LoVo (cell line): ENCODE data around the gene TMEM214.
A peak's percentile ranks its signal among the peaks of the same experiment; 100 is the strongest.

ENCODE experiments used
- DNase-seq: peaks from one replicate; pipeline ENCODE4 v3.0.0-alpha.2; 2016; ENCODE audit warnings: low spot score

TMEM214 gene, protein sequence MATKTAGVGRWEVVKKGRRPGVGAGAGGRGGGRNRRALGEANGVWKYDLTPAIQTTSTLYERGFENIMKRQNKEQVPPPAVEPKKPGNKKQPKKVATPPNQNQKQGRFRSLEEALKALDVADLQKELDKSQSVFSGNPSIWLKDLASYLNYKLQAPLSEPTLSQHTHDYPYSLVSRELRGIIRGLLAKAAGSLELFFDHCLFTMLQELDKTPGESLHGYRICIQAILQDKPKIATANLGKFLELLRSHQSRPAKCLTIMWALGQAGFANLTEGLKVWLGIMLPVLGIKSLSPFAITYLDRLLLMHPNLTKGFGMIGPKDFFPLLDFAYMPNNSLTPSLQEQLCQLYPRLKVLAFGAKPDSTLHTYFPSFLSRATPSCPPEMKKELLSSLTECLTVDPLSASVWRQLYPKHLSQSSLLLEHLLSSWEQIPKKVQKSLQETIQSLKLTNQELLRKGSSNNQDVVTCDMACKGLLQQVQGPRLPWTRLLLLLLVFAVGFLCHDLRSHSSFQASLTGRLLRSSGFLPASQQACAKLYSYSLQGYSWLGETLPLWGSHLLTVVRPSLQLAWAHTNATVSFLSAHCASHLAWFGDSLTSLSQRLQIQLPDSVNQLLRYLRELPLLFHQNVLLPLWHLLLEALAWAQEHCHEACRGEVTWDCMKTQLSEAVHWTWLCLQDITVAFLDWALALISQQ

DNA sequence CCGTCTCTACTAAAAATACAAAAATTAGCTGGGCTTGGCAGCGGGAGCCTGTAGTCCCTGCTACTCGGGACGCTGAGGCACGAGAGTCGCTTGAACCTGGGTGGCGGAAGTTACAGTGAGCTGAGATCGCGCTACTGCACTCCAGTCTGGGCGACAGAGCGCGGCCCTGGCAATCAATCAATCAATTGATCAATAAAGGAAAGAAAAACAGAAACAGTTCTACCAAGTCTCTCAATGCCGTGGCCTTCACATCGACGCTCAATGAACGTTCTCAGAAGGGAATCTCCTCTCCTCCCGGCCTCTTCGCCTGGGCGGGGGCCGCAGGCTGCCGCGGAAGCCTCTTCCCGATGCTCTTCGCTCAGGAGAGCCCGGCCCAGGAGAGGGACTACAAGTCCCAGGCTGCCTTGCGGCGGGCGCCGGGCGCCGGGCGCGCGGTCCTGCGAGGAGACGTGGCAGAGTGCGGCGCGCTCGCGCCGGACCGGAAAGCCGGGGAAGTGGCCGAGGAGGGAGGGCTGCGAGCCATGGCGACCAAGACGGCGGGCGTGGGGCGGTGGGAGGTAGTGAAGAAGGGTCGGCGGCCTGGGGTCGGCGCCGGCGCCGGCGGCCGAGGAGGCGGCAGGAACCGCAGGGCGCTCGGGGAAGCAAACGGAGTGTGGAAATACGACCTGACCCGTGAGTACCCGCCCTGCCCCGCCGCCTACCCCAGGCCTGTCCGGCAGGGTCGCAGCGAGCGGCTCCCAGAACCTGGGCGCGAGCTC, at the start of gene TMEM214:
TMEM214 (plus strand) TSS at position 471 of the 758 bp plus-strand sequence; CDS start at position 522, 51 bp downstream.
- DNase-seq, result peak; percentile 88

DNA sequence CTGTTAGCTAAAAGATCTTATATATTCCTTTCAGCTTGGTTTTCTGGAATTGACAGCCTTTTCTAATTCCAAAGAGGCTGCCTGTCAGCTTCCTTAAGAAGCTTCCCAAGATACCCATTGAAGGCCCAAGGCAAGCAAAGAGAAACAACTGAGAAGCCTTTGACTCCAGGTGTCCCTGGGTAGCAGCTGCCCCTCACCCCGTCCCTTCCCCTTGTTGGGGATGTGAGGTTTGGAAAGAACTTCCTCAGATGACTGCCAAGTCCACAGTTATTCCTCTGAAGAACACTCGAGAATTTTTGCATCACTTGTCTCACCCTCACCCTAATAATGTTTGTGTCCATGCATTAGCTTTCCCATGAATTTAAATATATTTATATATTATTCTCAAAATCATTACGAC, 49.0 kb upstream of the TMEM214 start:
- DNase-seq, result no peak

DNA sequence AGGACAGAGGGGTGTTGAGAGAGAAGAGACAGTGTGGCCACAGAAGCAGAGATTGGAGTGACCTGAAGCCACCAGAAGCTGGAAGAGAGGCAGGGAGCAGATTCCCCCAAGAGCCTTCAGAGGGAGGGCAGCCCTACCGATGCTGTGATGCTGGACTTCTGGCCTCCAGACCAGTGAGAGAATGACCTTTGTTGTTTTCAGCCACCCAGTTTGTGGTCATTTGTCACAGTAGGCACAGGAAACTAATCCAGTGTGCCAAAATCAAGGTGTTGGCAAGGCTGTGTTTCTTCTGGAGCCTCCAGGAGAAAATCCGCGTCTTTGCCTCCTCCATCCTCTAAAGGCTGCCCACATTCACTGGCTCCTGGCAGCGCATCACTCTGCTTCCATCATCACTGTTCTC, 47.0 kb upstream of the TMEM214 start:
- DNase-seq, result no peak

DNA sequence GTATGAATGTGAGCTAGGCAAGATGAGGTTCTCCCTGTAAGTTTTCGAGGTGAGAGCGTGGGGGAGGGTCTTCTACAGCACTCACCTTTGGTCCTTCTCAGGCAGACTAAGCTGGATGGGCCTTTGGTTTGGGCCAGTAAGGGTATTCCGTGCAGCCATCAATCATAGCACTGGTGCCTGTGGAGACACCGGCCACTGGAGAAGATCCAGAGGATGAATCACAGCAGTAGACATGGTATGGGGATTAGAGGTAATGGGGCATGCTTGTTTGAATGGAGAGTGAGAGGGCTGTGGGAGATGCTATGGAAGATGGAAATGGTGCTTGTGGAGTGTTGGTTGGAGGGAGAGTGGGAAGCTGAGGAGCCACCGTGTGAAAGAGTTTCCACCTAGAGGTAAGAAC, 46.2 kb upstream of the TMEM214 start:
- DNase-seq, result no peak

DNA sequence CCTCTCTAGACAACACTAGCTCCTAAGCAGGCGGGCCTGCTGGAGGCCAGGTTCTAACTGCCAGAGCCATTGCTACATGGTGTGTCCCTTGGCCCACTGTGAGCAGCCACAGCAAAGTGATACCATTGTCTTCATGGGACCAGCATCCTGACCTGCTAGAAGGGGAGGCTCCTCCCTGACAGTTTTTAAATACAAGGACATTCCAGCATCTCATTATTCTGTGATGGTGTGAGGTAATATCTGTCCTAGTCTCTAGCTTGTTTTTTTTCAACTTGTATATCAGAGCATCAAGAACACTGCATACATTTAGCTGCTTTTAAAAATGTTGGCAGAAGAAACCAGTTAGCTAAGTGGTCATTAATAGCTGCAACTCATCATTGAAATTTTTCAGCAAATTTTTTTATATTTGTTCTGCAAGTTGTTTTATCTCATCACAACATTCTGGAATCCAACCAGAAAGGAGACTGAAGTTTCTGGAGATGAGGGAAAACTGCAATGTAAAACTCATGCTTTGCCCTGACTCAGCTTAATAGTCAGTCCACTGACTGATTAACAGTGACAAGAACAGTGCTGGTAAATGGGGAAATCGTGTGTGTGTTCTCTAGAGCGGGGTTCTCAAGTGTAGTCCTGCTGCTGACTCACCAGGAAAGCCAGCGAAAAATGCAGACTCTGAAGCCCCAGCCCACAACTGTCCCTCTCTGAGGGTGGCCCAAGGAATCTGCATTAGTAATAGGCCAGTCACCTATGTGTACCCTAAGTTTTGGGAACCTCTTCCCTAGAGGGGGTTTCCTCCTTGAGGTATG, 44.5 kb upstream of the TMEM214 start:
- no peak for DNase-seq

DNA sequence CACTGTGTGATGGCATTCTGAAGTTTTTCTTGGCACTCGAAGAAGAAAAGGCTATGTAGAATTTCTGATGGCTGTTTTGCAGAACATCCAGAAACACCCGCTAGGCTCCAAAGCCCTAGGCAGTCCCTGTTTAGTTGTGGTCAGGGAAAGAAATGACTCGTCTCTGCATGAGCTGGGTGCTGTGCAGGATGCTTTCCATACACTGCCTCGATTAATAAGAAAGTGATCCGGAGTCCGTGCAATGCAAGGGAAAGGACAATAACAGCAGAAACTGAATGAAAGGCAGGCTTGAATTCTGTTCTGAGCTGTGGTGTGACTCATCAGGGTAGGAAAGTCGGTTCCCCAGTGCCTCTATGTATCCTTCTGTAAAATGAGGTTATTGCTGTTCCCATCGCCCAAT, 43.6 kb upstream of the TMEM214 start:
- no peak for DNase-seq

DNA sequence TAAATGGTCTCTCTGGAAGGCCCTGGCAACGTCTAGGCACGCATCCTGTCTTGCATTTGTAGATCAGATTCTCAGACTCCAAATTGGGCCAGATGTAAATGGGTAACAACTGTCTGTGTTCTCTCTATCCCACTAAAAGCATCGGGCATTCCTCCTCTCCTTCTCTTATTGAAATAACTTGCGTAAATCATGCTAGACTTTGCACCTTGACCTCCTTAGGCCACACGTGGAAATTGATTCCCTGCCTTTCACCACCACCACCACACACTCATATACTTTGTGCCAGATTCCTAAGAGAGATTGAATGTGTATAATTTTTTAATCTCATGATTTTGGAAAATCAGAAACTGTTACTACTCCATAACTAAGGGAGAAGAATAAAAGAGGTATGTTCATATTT, 41.0 kb upstream of the TMEM214 start:
- no peak for DNase-seq

DNA sequence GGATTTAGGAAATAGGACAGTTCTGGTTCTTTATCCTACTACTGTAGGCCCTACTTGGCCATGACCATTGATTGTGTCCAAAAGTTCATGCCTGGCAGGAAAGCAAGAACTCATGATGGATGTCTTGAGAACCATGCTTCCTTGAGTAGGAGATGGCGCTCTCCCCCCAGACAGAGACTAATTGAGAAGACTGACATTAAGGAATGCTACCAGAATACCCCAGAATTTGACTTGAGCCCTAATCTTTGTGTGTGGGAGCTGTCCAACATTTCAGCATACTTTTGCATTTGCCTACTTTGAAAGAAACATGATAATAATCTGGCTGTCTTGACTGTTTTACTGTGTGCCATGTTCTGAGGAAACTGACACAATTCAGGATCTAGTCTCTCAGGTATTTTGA, 39.0 kb upstream of the TMEM214 start:
- no peak for DNase-seq

DNA sequence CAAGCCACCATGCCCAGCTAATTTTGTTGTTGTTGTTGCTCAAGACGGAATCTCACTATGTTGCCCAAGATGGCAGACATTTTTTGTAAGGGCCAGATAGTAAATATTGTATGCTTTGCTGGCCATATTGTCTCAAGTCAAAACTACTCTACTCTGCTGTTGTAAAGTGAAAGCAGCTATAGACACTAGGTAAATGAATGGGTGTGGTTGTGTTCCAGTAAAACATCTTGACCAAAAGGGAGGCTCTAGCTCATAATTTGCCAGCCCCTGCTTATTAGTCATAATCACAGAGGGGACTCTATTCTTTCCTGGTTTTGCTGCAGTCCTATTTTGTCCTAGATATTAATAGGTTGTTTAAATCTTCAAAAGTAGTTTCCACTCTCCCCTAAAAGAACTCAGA, 37.8 kb upstream of the TMEM214 start:
- no peak for DNase-seq

DNA sequence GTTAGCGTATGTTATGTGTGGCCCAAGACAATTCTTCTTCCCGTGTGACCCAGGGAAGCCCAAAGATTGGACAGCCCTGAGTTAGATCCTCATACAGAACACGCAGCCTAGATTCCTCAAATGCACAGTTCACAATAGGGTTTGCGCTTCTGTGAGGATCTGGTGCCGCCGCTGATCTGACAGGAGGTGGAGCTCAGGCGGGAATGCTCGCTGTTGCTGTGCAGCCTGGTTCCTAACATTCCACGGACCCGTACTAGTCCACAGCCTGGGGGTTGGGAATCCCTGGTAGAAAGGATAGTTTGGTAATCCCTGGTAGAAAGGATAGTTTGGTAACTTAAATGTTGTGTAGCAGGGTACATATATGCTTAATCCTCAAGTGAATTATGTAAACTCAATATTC, 35.4 kb upstream of the TMEM214 start:
- no peak for DNase-seq

DNA sequence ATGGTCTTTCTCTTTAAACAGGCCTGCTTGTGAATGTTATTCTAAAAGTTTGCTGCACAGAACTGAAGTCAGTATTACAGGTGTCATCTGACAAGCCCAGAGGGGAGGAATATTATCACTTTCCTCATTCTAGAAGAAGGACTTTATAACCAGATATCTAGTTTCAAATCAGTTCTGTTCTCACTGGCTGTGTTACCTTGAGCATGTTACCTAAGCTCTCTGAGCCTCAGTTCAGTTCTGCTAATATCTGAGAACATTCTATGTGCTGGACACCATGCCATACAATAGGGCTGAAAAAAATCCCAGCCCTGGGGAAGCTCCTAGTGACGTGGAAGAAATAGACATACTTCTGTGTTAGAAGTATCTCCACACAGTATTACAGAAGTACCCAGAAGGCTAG, 34.4 kb upstream of the TMEM214 start:
- no peak for DNase-seq

DNA sequence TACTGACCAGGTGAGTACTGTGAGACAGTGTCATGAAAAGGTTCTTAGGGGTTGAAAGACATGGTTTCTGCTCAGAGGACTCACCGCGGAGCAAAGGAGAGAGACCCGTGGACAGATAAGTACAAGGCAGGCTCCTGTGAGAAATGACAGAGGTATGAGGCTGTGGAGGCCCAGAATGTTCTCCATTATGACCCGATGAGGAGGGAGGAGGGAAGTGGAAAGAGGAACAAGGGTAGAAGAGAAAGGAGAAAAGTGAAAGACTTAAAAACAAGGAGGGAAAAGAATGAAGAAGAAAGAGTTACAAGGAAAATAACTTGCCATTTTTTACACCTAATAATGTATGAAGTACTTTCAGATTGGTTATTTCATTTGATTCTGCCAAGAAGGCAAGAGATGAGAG, 32.5 kb upstream of the TMEM214 start:
- DNase-seq, result no peak

DNA sequence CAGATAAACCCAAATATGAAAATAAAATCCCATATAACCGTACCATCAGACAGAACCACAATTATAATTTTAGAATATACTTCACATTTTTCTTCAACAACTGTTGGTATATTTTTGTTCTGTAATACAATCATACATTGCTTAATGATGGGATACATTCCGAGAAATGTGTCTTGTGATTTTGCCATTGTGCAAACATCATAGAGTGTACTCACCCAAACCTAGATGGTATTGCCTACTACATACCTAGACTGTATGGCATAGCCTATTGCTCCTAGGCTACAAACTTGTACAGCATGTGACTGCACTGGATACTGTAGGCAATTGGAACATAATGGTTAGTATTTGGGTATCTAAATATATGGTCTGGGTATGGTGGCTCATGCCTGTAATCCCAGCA, 31.8 kb upstream of the TMEM214 start:
- DNase-seq, result no peak

DNA sequence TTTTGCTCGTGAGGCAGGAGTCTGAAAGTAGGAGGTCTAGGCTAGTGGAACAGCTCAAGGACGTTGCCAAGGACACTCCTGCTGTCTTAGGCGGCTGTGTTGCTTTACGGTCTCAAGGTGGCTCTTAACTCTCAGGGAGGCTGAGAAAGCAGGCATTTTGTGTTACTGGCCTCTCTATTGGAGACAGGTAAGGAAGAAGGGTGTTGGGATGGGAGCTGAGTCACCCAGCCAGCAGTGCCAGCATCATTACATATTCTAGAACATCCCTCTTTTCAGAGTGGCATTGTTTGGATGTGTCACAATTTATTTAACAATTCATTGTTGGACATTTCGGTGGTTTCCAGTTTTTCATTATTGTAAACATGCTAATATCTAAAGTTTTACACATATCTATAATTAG, 30.8 kb upstream of the TMEM214 start:
- DNase-seq, result no peak

DNA sequence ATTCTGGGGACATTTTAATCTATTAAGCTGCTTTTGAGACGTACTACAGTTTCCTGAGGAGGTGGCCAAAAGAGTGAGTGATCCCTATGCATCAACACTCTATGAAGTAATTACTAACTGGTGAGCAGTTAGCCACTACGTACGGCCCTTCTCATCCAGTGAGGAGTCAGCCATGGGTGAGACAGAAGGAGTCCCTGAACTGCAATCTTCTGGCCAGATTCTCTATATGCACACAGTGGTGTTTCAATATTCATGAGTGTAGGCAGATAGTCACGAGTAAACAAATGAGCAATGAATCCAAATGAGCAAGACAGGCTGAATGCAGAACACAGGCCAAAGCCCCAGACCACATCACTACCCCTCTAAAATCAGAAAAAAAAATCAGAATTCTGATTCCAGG, 29.8 kb upstream of the TMEM214 start:
- no peak for DNase-seq

DNA sequence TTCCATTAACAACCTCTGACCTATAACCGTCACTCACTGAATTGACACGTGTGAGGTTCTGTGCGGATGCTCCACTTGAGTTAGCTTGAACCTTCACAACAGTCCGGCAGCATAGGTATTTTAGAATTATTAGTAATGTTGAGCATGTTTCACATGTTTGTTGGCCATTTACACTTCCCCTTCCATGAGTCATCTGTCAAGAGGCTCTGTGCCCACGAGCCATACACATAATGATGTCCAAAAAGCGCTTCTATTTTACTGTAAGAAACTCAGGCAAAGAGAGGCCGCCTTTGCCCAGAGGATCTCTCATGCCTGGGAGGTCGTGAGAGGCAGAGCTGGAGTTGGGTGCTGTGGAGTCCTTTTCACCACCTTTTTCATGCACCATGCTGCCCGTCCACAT, 28.9 kb upstream of the TMEM214 start:
- no peak for DNase-seq

DNA sequence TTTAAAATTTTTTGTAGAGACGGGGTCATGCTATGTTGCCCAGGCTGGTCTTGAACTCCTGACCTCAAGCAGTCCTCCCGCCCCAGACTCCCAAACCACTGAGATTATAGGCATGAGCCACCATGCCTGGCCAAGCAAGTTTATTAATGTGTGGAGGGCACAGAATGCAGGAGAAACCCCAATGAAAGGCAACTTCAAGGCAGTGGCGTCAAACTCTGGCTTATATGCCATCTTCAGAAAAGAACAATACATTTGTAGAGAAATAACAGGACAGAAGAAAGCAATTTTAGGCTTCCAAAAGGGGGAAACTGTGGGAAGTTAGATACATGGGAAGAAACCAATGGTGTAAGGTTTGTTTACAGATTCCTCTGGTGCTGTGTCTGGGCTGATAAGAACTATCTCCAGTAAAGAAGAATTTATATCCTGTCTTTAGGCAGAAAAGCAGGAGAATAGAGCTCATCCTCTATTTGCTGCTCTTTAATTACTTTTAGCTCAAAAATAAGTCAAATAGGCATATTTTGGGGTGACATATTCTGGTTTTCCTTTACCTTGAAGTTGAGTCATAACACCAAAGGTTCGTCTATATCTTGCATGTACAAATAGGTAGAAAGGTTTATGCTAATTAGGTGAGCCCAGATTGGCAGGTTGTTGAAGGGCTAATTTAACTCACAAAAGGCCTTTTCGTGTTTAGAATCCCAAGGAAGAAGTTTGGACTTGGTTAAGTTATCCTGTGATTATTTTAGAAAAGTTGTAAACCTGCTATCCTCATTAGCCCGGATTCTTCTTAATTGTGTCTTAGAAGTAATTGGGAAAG, 26.0 kb upstream of the TMEM214 start:
- DNase-seq, result no peak

DNA sequence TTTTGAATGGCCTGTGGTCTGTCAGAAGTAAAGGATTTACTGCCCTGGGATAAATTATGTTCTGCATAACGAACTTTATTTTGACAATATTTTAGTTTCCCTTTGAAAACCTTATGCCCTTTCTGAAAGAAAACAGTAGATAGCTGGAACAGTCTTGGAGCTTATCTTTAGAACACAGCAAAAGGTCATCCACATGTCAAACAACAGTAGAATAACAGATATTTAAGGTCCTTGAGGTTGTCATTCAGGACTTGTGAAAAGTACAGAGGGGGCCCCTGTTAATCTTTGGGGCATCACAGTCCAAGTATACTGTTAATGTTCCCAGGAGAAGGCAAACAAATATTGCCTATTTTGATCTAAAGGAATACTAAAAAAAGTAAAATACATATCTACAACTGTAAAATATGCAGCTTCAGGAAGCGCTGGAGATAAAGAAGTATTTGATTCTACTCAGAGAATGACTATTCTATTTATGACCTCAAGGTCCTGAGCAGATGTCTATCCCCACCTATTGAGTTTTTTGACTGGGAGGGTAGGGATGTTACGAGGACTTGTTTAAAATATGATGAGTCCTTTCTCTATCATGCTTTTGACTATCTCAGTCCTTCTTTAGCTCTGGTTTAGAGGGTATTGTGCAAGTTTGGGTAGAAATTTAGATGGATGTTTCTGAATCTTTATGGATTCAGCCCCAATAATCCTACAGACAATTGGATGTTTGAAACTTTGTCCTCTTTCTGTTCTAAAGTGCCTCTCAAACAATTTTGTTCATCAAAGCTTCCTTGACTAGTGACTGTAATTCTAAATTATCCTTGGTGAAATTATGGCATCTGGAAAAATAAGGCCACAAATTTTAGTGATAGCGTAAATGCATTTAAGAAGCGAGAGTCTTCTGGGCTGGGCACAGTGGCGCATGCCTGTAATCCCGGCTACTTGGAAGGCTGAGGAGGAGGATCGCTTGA, 25.1 kb upstream of the TMEM214 start:
- no peak for DNase-seq

DNA sequence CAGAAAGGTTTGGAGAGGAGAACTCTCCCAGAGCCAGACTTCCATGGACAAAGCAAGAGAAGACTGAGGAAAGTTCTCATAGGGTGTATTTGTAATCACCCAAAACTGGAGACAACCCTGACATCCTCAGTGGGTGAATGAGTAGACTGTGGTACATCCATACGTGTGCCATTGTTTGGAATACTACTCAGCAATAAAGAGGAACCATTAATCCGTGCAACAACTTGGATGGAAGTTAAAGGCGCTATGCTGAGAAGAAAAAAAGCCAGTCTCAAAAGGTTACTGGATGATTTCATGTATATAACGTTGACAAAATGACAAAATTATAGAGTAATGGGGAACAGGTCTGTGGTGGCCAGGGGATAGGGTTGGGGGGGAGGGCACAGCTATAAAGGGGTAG, 24.1 kb upstream of the TMEM214 start:
- DNase-seq, result no peak

DNA sequence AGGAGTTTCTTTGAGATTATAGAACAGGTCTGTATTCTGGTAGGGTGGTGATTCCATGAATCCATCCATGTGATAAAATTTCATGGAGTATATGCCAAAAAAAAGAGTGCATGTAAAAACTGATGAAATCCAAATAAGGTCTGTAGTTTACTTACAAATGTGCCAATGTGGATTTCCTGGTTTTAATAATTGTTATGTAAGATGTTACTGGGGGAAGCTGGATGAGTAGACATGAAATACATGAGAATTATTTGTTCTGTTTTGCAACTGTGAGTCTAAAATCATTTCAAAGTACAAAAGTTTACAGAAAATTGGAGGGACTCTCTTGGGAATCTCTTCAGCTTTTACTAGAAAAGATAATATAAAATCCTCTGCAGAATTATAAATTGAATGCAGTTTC, 23.7 kb upstream of the TMEM214 start:
- no peak for DNase-seq
